ENCODE results near the gene AKAP13.

AKAP13 gene

DNA sequence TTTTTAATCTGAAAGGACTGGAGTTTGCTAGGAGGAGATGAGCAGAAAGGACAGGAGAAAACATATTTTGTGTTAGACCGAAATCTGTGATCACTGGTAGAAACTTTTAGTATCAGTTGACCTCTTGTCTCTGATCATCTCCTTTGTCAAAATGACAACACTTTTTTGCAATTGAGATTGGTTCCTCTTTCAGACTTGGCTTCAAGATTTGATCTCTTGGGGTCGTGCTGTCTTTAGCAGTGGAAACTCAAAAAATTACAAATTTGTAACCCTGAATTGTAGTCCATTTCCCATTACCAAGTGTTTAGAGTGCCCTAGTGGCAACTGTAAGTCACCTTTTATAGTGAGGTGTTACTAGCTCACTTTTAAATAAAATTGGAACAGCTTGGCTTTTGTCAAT lies 306.9 kb downstream of the AKAP13 start:
- FAIRE-seq = no peak

- FAIRE-seq = no peak
Measured at GRCh38 chr15:85688711-85689110, 308.3 kb downstream of the AKAP13 start.

- FAIRE-seq = no peak
Measured at GRCh38 chr15:85689729-85690128, 309.3 kb downstream of the AKAP13 start.

GRCh38 chr15:85690561-85691231 lies 310.3 kb downstream of the AKAP13 start:
- peak; percentile 49 for FAIRE-seq

- no peak for FAIRE-seq
Measured at GRCh38 chr15:85691350-85692240, 311.2 kb downstream of the AKAP13 start.

GRCh38 chr15:85692321-85692720 lies 311.9 kb downstream of the AKAP13 start:
- no peak for FAIRE-seq

DNA sequence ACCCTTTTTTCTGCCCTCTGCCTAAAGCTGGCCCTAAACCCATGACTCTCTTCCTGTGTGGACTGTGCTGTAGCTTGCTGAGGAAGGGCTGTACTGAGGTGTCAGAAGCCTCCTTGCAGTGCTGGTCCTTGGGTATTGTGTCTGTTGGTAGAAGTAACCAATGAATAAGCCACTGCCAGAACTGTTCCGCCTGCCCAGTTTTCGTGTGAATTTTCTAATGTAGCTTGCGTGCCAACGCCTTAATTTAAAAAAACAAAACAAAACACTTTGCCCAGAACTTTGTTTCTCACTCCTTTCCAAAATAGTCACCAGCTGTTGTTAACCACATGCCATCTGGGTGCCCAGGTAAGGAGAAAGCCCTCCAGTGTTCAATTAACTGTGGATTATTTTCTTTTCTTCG lies 312.5 kb downstream of the AKAP13 start:
- no peak for FAIRE-seq

- no peak for FAIRE-seq
Measured at GRCh38 chr15:85693277-85693676, 312.9 kb downstream of the AKAP13 start.

- FAIRE-seq = no peak
Measured at GRCh38 chr15:85694091-85694490, 313.7 kb downstream of the AKAP13 start.

DNA sequence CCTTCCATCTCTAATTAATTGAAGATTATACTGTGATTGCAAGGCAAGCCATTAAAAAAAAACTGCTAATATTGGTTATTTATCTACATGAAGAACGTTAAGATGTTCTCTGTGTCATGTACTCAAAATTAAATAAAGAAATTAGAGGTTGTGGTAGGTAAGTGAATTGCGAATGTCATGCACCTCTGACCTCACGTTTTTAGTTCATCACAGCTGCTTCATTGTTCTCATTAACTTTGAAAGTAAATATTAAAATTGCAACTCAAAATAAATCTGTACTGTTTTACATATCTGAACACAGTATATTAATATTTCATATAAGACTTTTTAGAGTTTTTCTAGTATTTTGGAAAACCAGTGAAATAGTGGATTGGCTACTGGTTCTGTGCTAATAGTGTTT lies 320.4 kb downstream of the AKAP13 start:
- FAIRE-seq = no peak

GRCh38 chr15:85702321-85703101 lies 322.1 kb downstream of the AKAP13 start:
- FAIRE-seq = no peak

GRCh38 chr15:85704066-85704465 lies 323.7 kb downstream of the AKAP13 start:
- FAIRE-seq = no peak

- FAIRE-seq = no peak
Measured at GRCh38 chr15:85704720-85705429, 324.5 kb downstream of the AKAP13 start.

- no peak for FAIRE-seq
Measured at GRCh38 chr15:85706779-85707518, 326.5 kb downstream of the AKAP13 start.

DNA sequence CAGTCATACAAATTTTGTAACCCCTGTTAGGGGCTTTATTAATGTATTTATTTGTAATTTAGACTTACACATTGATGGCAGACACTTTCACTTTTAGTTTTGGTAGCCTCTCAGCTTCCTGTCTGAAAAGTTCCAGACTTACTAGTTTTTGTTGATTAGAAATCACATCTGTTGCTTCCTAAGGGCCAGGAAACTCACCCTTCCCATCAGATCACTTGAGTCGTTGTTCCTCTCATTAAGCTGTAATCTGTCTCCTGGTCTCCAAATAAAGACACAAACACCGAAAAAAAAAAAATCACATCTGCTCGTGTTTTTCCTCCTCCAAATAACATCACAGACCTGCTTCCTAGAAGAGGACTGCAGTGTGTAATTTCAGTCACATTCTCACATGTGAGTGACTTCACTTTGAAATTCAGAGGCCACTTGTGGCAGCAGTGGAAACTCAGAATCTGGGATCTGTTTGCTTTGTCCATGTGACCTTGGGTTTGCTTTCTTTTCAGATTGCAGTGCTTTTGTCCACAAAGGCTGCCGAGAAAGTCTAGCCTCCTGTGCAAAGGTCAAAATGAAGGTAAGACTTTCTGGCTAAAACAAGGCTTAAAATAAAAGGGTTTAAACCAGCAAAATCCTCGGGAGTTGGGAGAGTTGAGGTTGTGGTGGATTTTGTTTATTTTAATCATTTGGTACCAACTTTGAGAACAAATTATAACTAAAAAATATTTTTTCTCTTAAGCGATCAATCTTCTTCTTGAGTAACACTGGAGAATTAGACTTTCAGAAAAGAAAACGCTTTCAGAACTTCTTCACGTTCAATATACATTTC lies 327.3 kb downstream of the AKAP13 start:
- FAIRE-seq = no peak

DNA sequence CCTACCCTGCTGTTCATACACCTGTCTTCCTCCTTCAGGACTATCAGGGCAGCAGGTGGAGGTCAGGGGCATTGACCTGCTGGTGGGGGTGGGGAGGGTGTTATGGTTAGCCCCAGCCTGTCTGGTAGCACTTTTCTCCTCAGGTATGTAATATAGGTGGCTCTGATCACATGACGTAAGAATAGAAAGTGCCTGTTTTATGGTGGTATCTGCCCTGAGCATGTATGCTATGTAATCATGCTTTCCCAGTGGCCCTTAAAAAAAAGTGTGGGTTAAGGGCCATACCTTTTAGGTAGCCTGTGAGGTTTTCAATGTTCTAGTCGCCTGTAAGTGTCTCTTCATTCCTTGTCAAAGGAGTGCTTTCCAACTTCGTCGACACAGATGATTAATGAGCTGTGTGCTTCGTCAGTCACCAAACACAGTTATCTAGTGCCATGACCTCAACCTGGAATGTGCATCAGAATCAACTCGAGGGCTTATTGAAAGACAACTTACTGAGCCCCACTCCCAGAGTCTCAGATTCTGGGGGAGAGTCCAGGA lies 328.1 kb downstream of the AKAP13 start:
- no peak for FAIRE-seq

DNA sequence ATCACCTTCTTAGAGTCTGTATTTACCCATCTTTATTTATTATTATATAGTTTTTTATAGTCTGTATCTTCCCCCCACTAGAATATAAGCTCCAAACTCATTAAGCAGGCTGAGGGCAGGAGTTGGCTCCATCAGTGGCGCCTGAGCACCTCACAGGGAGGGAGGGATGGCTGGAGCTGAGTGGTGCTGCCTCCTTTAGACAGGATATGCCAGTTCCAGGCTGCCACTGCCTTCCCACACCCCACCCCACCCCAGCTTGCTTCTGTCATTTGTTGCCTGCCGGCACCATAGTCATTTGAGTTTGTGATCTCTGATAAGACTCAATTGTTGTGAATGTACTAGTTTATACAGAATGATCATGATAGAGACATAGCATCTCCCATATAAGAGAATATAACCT lies 328.8 kb downstream of the AKAP13 start:
- FAIRE-seq = no peak

GRCh38 chr15:85710340-85710842 lies 330.0 kb downstream of the AKAP13 start:
- FAIRE-seq = no peak

- no peak for FAIRE-seq
Measured at GRCh38 chr15:85711580-85712192, 331.3 kb downstream of the AKAP13 start.

GRCh38 chr15:85716261-85716660 lies 335.9 kb downstream of the AKAP13 start:
- no peak for FAIRE-seq

Measured in colon (tissue), 2 donors.